NCI-H1048 (cell line): ENCODE results near the gene APOBEC3H.

ENCODE experiments used
- DNase-seq: peaks from one replicate; lab custom pipeline; 2025; lab: John Stamatoyannopoulos, UW

The APOBEC3H gene

DNA sequence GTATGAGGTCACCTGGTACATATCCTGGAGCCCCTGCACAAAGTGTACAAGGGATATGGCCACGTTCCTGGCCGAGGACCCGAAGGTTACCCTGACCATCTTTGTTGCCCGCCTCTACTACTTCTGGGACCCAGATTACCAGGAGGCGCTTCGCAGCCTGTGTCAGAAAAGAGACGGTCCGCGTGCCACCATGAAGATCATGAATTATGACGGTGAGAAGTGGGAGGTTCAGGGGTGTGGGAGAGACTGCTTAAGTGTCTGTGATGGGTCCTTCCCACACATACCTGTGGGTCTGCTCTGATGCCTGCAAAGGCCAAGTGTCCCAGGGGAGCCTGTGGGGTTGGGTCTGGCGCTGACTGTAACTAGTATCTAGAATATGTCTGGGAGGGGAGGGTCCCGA, 16.0 kb upstream of the APOBEC3H start:
- DNase-seq, result no peak

DNA sequence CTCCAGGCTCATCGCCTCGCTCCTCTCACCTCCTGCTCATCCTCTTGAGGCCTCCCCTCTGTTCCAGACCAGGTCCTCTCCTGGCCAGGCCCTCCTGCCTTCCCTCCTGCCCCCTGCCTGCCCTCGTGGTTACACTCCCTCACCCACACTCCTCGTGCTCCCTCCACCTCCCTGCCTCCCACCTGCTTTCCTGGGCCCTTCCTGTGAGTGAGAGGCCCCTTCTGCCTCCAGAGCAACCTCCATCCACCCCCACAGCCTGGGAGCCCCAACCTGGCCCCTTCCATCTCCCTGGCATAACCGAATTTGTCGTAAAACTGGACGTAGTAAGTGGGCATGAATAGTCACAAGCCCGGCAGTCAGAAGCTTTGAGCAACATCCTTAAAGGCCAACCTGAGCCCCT, 15.4 kb upstream of the APOBEC3H start:
- DNase-seq, result no peak

DNA sequence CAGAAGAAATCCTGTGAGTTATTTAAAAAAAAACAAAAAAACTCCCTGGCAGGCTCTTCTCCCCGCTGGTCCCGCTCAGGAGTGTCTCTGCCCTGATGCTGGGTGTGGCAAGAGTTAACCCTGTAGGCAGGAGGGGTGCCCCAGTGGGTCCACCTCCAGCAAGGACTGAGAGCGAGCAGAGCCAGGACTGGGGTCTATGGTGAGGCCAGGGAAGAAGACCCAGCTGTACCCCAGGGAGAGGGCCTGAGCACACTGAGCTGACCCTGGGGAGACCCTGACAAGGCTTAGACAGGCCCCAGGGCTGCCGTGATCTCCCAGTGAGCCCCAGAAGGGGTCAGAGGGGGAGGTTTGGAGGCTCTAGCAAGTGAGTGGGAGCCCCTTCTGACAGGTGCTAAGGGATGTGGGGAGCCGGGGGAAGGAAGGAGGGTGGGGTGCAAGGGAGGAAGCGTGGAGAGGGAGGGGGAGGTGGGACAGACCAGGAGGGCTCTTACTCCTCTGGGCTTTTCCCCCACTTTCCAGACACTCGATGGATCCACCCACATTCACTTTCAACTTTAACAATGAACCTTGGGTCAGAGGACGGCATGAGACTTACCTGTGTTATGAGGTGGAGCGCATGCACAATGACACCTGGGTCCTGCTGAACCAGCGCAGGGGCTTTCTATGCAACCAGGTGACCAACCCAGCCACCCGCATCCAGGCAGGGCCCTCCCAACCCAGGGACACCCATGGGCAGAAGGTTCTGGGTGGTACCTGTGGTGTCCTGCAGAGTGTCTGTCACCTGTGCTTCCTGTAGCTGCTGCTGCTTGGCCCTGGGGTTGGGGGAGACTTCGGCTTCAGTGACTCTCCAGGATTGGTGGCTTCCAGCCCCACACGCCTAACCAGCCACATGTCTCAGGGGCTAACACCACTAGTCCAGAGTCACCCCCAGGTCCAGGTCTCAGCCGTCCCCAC, 13.6 kb upstream of the APOBEC3H start:
- DNase-seq, result no peak

DNA sequence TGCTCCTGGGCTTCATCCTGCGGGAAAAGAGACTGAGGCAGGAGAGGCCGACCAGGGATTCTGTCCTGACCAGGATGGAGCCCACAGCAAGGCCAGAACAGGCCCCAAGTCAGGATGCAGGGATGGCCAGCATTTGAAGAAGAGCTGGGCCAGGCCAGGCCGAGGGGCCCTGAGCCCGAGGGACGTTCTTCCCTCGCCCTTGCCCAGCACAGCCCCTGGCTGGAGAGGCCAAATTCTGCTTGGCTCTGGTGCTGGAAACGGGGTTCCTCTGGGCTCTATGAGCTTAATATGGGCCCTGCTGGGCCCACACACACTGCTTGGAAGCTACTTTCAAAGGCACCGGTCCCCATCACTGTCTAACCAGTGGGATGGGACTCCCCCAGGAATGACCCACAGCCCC, 12.4 kb upstream of the APOBEC3H start:
- no peak for DNase-seq

DNA sequence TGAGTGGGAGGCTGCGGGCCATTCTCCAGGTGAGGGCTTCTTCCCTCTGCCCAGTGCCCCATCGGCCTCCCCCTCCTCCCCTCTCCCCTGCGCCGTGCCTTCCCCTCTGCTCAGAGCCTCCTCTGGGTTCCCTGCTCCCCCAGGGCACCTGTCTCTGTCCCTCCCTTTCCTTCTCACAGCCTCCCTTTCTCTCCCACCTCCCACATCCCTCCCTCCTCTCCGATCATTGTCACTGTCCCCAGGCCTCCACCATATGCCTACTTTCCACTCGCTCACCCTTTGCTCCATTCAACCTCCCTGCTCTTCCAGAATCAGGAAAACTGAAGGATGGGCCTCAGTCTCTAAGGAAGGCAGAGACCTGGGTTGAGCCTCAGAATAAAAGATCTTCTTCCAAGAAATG, 9.9 kb upstream of the APOBEC3H start:
- no peak for DNase-seq

DNA sequence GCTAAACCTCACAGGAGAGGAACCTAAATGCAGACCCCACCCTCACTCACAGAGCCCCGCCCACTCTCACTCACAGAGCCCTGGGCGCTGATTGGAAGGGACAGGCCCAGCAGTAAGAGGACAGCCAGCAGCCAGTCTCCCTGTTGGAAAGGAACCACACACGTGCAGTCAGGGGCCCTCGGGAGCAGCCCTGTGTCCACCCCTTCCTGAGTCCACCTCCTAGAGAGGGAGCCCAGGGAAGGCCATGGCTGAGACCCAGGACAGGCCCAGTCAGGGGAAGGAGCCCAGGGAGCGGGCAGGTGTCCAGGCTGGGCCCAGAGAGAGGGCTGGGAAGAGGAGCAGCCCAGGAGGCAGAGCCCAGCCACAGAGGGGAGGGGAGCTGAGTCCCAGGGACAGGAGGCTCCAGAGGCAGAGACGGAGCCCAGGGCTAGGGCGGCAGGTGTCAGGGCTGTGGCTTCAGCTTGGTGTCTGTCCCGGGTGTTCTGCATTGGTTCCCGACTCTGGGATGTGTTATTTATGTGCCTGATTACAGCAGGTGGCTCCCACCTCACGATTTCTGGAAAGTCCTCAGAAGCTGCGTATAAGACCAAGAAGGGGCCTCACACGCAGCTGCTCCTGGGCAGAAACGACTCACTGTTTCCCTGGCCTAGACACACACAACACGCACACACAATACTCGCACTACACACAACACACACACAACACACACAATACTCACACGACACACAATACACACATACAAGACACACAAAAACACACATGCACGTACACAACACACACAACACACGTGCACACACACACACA, 9.0 kb upstream of the APOBEC3H start:
- no peak for DNase-seq

DNA sequence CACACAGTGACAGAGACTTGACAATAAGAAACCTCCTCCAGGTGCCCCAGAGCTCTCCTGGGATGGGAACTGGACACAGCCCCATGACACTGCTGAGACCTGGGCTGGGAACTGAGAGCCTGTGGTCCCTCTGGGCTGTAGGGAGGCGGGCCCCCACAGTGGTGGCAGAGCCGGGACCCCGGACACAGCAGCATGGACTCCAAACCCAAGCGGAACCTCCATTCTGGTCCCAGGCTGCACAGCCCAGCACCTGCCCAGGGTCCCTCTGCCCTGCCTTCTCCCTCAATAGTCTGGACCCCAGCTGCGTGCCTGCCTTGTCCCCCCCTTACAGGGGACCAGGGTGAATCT, 8.4 kb upstream of the APOBEC3H start:
- no peak for DNase-seq

DNA sequence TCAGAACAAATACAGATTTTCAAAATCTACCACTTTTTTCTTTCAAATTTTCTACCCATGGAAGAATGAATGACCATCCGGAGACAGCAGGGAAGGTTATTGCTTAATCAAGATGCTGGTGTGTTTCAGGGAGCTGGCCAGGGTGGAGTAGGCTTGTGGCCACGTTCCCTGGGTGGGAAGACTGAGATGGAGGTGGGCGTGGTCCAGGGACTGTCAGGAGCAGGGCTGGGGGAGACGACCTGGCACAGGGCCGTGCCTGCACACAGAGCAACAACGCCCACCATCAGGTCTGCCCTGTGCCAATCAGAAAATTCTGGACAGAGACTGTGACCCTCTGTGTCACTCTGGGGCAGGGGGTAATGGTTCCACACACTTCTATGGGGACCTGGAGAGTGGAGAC, 7.1 kb upstream of the APOBEC3H start:
- DNase-seq, result no peak

DNA sequence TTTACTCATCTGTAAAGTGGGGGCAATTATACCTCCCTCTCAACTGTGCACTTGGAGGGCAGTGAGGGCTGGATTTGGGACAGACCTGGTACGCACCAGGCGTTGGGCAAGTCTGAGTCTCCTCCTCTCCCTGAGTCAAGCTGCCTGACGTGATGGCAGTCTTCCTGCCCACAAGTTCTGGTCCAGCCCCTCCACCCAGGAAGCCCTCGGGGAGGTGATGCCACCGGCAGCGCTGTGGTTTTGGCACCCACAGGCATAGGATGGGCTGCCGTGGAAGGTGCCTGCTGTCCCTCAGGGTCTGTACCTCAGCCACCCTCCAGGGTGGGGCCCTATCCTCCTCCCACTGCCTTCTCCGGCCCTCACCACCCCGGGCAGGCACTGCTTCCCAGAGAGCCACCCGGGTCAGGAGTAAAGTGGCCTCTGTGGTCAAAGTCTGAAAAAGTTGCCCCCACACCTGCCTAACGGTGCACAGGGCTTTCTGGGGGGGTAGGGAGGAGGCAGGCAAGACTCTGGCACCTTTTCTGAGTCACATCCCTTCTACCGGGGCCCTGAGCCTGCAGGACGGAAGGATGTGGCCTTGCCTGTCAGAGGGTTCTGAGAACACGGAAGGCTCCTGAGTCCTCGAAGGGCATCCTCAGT, 6.5 kb upstream of the APOBEC3H start:
- no peak for DNase-seq

DNA sequence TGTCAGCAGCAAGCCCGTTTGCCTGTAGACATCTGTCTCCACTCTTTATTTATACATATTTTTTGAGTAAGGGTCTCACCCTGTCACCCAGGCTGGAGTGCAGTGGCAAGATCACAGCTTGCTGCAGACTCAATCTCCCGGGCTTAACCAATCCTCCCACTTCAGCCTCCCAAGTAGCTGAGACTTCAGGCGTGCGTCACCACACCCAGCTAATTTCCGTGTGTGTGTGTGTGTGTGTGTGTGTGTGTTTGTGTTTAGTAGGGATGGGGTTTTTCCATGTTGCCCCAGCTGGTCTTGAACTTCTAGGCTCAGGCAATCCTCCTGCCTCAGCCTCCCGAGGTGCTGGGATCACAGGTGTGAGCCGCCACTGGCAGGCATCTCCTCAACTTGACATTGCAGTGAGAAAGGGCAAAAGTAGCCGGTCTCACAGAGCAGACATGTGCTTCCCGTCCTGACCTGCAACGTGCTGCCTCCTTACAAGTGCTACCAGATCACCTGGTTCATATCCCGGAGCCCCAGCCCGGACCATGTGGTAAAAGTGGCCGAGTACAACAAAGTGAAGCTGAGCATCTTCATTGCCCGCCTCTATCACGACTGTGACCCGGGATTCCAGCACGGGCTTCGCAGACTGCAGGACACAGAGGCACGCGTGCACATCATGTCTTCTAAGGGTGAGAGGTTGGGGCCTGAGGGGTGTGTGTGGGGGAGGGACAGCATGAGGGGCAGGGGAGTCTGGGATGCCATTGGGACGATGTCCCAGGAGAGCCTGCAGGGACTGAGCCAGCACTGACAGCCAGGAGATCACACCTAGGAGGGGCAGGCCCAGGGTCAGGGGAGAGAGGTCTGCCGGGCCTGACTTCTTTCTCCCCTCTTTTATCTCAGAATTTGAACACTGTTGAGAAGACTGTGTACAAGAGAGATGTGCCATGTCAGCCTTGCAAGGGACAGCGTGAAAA, 5.6 kb upstream of the APOBEC3H start:
- no peak for DNase-seq

DNA sequence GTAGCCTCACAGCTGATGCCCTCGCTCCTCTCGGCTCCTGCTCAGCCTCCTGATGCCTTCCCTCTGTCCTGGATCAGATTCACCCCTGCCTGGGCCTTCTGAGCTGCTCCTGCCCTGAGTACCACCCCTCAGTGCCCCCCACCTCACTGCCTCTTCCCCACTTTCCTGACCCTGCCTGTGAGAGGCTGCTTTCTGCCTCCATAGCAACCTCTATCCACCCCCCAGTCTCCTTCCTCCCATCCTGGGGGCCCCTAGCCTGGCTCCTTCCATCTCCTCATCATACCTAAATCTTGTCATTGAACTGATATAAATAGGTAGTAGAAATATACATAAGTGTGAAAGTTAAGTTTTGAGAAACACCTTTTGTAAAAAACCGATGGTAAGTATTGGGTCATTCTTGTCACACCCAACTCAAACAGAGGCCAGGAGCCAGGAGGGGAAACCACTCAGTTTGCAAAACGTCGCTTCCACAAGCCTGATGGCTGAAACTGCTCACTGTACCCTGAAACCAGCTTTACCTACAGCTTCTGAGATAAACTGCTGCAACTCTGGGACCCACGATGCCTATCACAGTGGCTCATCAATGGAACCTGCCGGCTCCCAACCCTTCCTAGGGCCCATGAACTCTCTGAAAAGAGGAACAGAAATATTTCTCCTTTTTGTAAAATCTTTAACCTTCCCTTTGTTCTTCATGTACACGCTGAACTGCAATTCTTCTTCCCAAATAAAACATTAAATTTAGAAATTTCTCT, 4.8 kb upstream of the APOBEC3H start:
- no peak for DNase-seq

DNA sequence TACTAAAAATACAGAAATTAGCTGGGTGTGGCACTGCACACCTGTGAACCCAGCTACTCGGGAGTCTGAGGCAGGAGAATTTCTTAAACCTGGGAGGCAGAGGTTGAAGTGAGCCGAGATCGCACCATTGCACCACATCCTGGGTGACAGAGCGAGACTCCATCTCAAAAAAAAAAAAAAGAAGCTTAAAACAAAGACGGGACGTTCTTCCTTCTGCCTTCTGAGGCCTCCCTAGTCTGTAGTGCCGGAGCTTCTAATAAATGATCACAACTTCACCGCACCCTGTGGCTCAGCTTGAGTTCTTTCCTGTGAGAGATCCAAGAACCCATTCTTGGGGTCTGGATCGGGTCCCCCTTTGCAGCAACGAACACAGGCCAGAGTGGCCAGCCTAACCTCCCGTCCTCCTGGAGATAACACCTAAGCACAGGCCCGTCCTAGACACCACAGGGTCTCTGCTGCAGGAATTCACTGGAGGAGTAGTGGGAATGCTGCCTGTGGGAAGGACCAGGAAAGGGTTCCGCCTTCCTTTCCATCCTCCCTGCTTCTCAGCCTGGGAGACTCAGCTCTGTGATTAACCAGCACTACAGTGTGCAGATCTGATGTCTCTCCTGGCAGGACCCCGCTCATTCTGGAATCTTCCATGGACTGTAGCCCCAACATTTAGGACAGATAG, 2.2 kb upstream of the APOBEC3H start:
- no peak for DNase-seq

DNA sequence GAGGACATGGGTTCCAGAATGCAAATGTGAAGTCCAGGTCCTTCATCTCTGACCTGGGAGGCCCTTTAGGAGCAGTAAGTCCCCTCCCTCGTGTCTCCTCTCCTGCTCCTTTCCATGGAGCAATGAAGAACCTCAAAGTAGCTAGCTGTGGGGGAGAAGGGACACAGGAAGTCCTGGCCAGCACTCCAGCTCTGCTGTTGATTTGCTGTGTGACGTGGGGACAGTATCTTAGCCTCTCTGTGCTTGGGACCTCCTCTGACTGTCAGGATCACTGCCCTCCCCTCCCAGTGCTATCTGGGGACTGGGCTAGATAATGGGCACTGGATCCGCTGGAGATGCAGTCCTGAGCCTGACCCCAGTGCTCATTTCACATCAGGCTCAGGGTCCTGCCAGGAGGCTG, 1.1 kb upstream of the APOBEC3H start:
- DNase-seq, result no peak

DNA sequence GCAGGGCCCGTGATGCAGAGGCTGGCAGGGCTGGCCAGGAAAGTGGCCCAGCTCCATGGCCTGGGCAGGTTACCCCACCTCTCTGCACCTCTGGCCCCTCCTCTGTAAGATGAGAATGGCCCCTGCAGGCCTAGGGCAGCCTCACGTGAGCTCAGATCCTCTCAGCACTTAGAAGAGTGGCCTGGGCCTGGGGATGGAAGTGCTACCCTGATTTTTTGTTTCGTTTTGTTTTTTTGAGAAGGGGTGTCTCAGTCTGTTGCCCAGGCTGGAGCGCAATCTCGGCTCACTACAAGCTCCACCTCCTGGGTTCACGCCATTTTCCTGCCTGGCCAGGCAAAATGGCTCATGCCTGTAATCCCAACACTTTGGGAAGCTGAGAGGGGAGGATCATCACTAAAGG, 982 bp downstream of the APOBEC3H start:
- no peak for DNase-seq

DNA sequence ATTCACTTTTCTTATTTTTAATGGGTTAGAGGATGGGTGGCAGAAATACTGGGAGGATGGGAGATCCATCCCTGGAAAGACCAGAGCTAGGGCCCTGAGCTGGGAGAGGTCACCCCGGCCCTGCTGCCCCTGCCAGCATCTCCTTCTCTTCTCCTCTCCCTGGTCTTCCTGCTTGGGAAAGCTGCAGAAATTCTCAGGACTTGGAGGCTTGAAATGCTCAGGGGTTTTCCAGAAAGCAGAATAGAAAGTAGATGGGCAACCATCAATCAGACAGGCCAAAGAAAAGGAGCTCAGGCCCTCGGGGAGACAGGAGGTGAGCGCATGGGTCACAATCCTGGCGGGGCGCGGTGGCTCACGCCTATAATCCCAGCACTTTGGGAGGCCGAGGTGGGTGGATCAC, 1.5 kb downstream of the APOBEC3H start:
- DNase-seq, result no peak

DNA sequence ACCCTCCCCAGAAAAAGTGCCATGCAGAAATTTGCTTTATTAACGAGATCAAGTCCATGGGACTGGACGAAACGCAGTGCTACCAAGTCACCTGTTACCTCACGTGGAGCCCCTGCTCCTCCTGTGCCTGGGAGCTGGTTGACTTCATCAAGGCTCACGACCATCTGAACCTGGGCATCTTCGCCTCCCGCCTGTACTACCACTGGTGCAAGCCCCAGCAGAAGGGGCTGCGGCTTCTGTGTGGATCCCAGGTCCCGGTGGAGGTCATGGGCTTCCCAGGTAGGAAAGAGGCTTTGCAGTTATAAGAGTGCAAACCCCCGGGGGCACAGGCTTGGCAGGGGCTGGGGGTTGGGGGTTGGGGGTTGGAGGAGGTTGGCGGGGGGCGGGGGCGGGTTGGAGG, 4.2 kb downstream of the APOBEC3H start:
- no peak for DNase-seq

DNA sequence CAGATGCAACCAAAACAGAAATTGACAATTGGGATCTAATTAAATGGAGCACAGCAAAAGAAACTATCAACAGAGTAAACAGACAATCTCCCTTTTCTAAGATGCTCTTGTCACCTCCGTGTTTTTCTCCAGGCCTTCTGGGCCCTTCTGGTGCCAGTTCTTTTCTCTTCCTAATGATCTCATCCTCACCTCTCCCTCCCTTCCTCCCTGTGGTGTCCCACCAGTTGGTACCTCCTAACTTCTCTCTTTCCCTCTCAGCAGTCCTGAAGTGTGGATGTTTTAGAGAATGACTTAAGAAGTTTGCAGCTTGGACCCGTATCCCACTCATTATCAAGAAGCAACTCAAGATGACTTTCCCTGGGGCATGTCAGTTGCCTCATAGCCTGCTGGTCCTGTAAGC, 6.4 kb downstream of the APOBEC3H start:
- DNase-seq, result no peak

DNA sequence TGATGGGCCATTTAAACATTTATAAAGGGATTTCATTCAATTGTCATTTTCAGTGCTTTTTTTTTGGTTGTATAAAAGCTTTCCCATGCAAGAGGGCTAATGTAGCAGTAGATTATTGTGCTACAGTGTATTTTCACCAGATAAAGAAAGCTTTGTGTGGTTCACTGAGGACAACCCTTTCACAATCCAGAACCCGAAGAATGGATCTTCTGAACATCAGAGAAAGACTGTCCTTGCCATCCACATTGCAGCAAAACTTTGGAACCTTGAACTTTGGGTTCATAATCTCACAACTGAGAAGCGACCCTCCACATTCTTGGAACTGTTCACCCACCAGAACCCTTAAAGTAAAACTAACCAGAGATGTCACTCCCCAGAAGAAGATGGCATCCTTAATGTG, 9.3 kb downstream of the APOBEC3H start:
- DNase-seq, result no peak

DNA sequence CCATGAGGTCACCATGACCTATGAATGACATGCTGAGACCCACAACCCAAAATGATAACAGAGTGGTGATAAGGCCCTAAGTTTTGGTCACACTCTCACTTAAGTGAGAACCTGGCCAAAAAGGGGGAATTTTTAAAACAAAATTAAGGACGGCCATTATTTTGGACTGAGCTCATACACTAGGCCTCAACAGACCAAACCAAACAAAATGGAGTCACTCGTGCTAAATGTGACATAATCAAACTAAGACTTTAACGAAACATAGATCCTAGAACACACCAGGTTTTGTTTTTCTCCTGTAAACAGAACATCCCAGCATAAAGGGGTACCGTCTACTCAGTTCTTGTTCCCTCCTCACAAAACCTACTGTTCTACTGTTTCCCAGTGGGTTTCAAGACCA, 11.4 kb downstream of the APOBEC3H start:
- no peak for DNase-seq

DNA sequence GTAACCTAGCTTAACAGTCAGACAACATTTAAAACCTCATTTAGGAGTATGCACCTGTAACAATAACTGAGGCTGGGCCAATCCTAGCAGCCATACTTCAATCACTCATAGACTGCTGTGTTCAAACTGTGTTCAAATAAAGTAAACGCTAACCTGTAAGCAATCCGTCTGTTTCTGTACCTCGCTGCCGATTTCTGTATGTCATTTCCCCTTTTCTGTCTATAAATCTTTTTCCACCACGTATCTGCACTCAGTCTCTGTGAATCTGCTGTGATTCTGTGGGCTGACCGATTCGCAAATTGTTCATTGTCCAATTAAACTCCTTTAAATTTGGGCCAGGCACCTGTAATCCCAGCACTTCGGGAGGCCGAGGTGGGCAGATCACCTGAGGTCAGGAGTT, 12.3 kb downstream of the APOBEC3H start:
- no peak for DNase-seq
